GM12878 (cell line): ENCODE data around the gene ARL15. TPM values are rescaled to one million over a fixed set of nuclear protein-coding genes. Genes with fewer than 3 reads are reported as not detected.

Experiments used
- ATAC-seq: fragments of 200-7000 bp; cut with Tn5 transposase; 3 replicates; pipeline ENCODE4 v1.9.1; 2020; ENCODE audit warnings: mild to moderate bottlenecking, moderate library complexity
- BruUV-seq: library from RNA; stranded (reverse); fragments of 400-500 nt; replicated peaks from 2 replicates; lab custom pipeline; 2021; lab: Mats Ljungman, UMichigan
- CTCF ChIA-PET: fragments of 300-600 bp; sonication (Branson Sonifier 250); formaldehyde crosslinking; extraction: SDS; loops from one replicate; lab custom pipeline; 2021; ENCODE audit warnings: inconsistent platforms; lab: Yijun Ruan, JAX
- POLR2A ChIA-PET: fragments of 350-600 bp; formaldehyde crosslinking; extraction: SDS; loops from one replicate; lab custom pipeline; 2021; ENCODE audit warnings: inconsistent platforms; lab: Charles Lee
- RAD21 ChIA-PET: fragments of 300-600 bp; sonication (Branson Sonifier 250); formaldehyde crosslinking; loops from one replicate; lab custom pipeline; 2023; ENCODE audit warnings: antibody characterized with exemption; ENCODE audit not compliant: unreplicated experiment; lab: Charles Lee
- SMC1A ChIA-PET: fragments of 300-600 bp; sonication (Branson Sonifier 250); formaldehyde crosslinking; loops from one replicate; lab custom pipeline; 2023; ENCODE audit not compliant: unreplicated experiment, uncharacterized antibody; lab: Charles Lee
- DNase-seq: peaks from one replicate; pipeline ENCODE4 v3.0.0-alpha.2; 2011; ENCODE audit warnings: low read depth, low spot score
- FAIRE-seq: peaks from 3 replicates; lab custom pipeline; 2011; peaks lifted over from hg19 to GRCh38; lab: Jason Lieb, UNC
- H2AFZ ChIP-seq: 2 replicates; pipeline ENCODE4 v1.6.0; 2011; ENCODE audit warnings: low read depth, low read length, control low read depth; ENCODE audit not compliant: control insufficient read depth
- H3K27ac ChIP-seq: 2 replicates; pipeline ENCODE4 v1.5.1; 2011; ENCODE audit warnings: control low read depth; ENCODE audit not compliant: control insufficient read depth, insufficient read depth
- H3K27me3 ChIP-seq, 2 experiments: replicated peaks in 1 of 2; 2 replicates each; pipeline versions ENCODE4 v1.6.0 to v1.6.1; 2011; ENCODE audit warnings: low read length in 1 of 2; ENCODE audit not compliant: control insufficient read depth in 2 of 2, insufficient read depth in 2 of 2
- H3K36me3 ChIP-seq, 2 experiments: 2 replicates each; pipeline ENCODE4 v1.5.1; 2011; ENCODE audit warnings: low read length in 1 of 2; ENCODE audit not compliant: control insufficient read depth in 2 of 2, insufficient read depth in 2 of 2
- H3K4me1 ChIP-seq: 2 replicates; pipeline ENCODE4 v1.6.1; 2011; ENCODE audit warnings: mild to moderate bottlenecking, low read length, moderate library complexity, mixed read lengths; ENCODE audit not compliant: control insufficient read depth, insufficient read depth
- H3K4me2 ChIP-seq: 2 replicates; pipeline ENCODE4 v1.6.0; 2011; ENCODE audit warnings: control low read depth; ENCODE audit not compliant: control insufficient read depth, insufficient read depth
- H3K4me3 ChIP-seq: fragments of 200-600 bp; sonication (generic); 2 replicates; pipeline ENCODE4 v1.5.1; 2016
- H3K79me2 ChIP-seq: 2 replicates; pipeline ENCODE4 v1.6.0; 2011; ENCODE audit warnings: low read length; ENCODE audit not compliant: control insufficient read depth, insufficient read depth
- H3K9ac ChIP-seq: 2 replicates; pipeline ENCODE4 v1.8.0; 2011; ENCODE audit warnings: low read length, control low read depth, mixed read lengths; ENCODE audit not compliant: control insufficient read depth, insufficient read depth
- H3K9me3 ChIP-seq: replicated peaks from 3 replicates; pipeline ENCODE4 v1.5.1; 2011; ENCODE audit warnings: mild to moderate bottlenecking, low read length; ENCODE audit not compliant: control insufficient read depth, insufficient read depth
- H4K20me1 ChIP-seq: 2 replicates; pipeline ENCODE4 v1.6.0; 2011; ENCODE audit not compliant: control insufficient read depth, insufficient read depth
- CEBPB ChIP-seq, 2 experiments: fragments of 150-350 bp in 1 of 2; IDR thresholded peaks; 2 replicates each; pipeline ENCODE4 v1.6.1; 2012 to 2014; ENCODE audit warnings: low read depth in 2 of 2, low read length in 2 of 2, borderline replicate concordance in 1 of 2, inconsistent platforms in 1 of 2
- DPF2 ChIP-seq: fragments of 450-650 bp; IDR thresholded peaks from 2 replicates; pipeline ENCODE4 v1.6.1; 2017; ENCODE audit warnings: mild to moderate bottlenecking
- GABPA ChIP-seq: IDR thresholded peaks from 2 replicates; pipeline ENCODE4 v1.6.1; 2014; ENCODE audit warnings: antibody characterized with exemption, low read depth, mild to moderate bottlenecking, inconsistent platforms
- IKZF2 ChIP-seq, 2 experiments: fragments of 450-650 bp; IDR thresholded peaks; 2 replicates each; pipeline ENCODE4 v1.6.1; 2017; ENCODE audit warnings: mild to moderate bottlenecking in 2 of 2, moderate library complexity in 2 of 2
- IRF4 ChIP-seq: IDR thresholded peaks from 2 replicates; pipeline ENCODE4 v1.6.1; 2011; ENCODE audit warnings: low read depth, low read length
- KDM1A ChIP-seq: fragments of 200-600 bp; sonication (generic); IDR thresholded peaks from 2 replicates; pipeline ENCODE4 v1.6.1; 2016; ENCODE audit warnings: borderline replicate concordance
- MTA2 ChIP-seq: fragments of 450-650 bp; IDR thresholded peaks from 2 replicates; pipeline ENCODE4 v1.6.1; 2016; ENCODE audit warnings: low read depth, mild to moderate bottlenecking, moderate library complexity
- PRDM15 ChIP-seq: fragments of 450-650 bp; formaldehyde crosslinking; IDR thresholded peaks from 2 replicates; pipeline ENCODE4 v1.4.0; 2020; ENCODE audit warnings: mild to moderate bottlenecking, moderate library complexity
- SPI1 ChIP-seq: IDR thresholded peaks from 2 replicates; pipeline ENCODE4 v1.6.1; 2011; ENCODE audit warnings: low read depth, mild to moderate bottlenecking, low read length, moderate library complexity, borderline replicate concordance; ENCODE audit not compliant: insufficient read depth
- SUZ12 ChIP-seq: fragments of 200-600 bp; sonication (generic); IDR thresholded peaks from one replicate; pipeline ENCODE4 v1.6.1; 2018; ENCODE audit warnings: antibody characterized with exemption, mild to moderate bottlenecking; ENCODE audit not compliant: unreplicated experiment
- ZBTB33 ChIP-seq: fragments of 450-650 bp; IDR thresholded peaks from 2 replicates; pipeline ENCODE4 v1.6.1; 2017; ENCODE audit warnings: mild to moderate bottlenecking
- ZNF274 ChIP-seq: IDR thresholded peaks from one replicate; pipeline ENCODE4 v1.8.0; 2011; ENCODE audit not compliant: insufficient read length, insufficient read depth
- in situ Hi-C: fragments of 300-500 bp; cut with MboI; formaldehyde crosslinking; loops from 9 replicates; pipeline ENCODE4 v1.14.3; 2018; ENCODE audit warnings: mixed read lengths
- intact Hi-C: fragments of 100-400 bp; cut with micrococcal nuclease; formaldehyde crosslinking; loops from one replicate; pipeline ENCODE4 v1.14.2; 2022; ENCODE audit not compliant: unreplicated experiment
- polyA plus RNA-seq, 11 experiments: library from polyadenylated mRNA; depleted of rRNA in 4 of 11; unstranded in 6 of 11; stranded (reverse) in 5 of 11; fragments of >200 nt; fragmentation: Nextera tagmentation in 4 of 11; fragmentation: Illumina TruSeq in 1 of 11; extraction: Ambion mirVana in 4 of 11; extraction: Trizol in 1 of 11; gene quantifications; 1 replicate in 1 of 11; 2 replicates in 10 of 11; pipeline versions ENCODE4 v1.2.1 to v1.2.3, GENCODE V29; 2011 to 2016; ENCODE audit warnings: inconsistent platforms in 2 of 11, missing spikeins in 2 of 11, low read depth in 1 of 11
- total RNA-seq, 4 experiments: library from RNA; depleted of rRNA in 3 of 4; stranded (reverse); fragments of >200 nt in 3 of 4; fragmentation: Illumina TruSeq in 1 of 4; extraction: Trizol in 1 of 4; gene quantifications; 2 replicates each; pipeline versions ENCODE4 v1.2.1 to v1.2.3, GENCODE V29; 2013 to 2021
- TF ChIP-seq, protein P1 (sequence below): fragments of 450-650 bp; IDR thresholded peaks from 2 replicates; pipeline ENCODE4 v1.6.1; 2017; ENCODE audit warnings: borderline replicate concordance
- TF ChIP-seq, protein P2 (sequence below): IDR thresholded peaks from 2 replicates; pipeline ENCODE4 v1.6.1; 2011; ENCODE audit warnings: low read depth, low read length, improper control_type of control experiment, borderline replicate concordance
- TF ChIP-seq, protein P3 (sequence below): fragments of 450-650 bp; IDR thresholded peaks from 2 replicates; pipeline ENCODE4 v1.6.1; 2017; ENCODE audit warnings: antibody characterized with exemption, mild to moderate bottlenecking, moderate library complexity

The ARL15 gene
- total and polyA plus RNA-seq, 10 of the 15 experiments (the other 5 are each of a cell fraction or from before 2014, with no cell fraction given): 3.6 to 11.0 (median 7.7) TPM

DNA sequence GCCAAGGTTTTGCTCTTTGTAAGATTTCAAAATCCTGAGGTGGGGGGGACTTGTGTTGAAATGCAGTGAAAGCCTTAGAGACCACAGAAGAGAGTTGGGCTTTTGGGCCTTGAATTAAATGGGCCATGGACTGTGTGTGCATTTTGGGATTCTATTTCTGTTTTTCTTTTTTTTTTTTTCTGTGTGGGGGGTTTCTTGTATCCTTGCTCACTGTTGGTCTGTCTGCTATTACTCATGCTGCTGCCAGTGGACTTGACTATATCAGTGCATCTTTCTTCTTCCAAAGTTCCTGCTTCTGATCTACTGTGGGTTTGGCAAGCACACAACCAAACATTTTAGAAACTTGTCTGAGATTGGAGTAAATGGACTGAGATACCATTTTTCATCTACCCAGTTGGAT lies 344.9 kb downstream of the ARL15 start:
- intact Hi-C loops (no loop called here), in situ Hi-C loops (no loop called here)
- no TSS peak for BruUV-seq
- Histone ChIP-seq H3K79me2 (no peaks in the 10 kb centered on the region), H3K4me2 (no peak overlapping the region), H3K27ac (no peak overlapping the region), H3K9me3 (no peaks in the 10 kb centered on the region), H3K9ac (no peak overlapping the region), H2AFZ (no peak overlapping the region), H3K27me3 (no peaks in the 10 kb centered on the region), H3K36me3 (no peaks in the 10 kb centered on the region), H3K4me3 (no peak overlapping the region), H4K20me1 (no peaks in the 10 kb centered on the region), H3K4me1 (no peaks in the 10 kb centered on the region)
- no peak for FAIRE-seq
- ChIA-PET CTCF (no interaction called here), POLR2A (no interaction called here), SMC1A (no interaction called here), RAD21 (no interaction called here)
- no peak for DNase-seq
- no peak for ATAC-seq
- TF ChIP-seq ZNF274 (no peak), ZBTB33 (no peak), IRF4 (no peak), SUZ12 (no peak), CEBPB (IDR thresholded peaks at IDR 0.05; ENCODE audit: borderline replicate concordance in 1 of 2, low read depth in 2 of 2, low read length in 2 of 2) (no peak), PRDM15 (no peak), KDM1A (no peak), SPI1 (no peak), IKZF2 (IDR thresholded peaks at IDR 0.05) (no peak), MTA2 (no peak), GABPA (no peak), DPF2 (no peak)
- TF ChIP-seq, protein P1, sequence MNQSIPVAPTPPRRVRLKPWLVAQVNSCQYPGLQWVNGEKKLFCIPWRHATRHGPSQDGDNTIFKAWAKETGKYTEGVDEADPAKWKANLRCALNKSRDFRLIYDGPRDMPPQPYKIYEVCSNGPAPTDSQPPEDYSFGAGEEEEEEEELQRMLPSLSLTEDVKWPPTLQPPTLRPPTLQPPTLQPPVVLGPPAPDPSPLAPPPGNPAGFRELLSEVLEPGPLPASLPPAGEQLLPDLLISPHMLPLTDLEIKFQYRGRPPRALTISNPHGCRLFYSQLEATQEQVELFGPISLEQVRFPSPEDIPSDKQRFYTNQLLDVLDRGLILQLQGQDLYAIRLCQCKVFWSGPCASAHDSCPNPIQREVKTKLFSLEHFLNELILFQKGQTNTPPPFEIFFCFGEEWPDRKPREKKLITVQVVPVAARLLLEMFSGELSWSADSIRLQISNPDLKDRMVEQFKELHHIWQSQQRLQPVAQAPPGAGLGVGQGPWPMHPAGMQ: no peak
- TF ChIP-seq, protein P2, sequence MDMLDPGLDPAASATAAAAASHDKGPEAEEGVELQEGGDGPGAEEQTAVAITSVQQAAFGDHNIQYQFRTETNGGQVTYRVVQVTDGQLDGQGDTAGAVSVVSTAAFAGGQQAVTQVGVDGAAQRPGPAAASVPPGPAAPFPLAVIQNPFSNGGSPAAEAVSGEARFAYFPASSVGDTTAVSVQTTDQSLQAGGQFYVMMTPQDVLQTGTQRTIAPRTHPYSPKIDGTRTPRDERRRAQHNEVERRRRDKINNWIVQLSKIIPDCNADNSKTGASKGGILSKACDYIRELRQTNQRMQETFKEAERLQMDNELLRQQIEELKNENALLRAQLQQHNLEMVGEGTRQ: no peak
- TF ChIP-seq, protein P3, sequence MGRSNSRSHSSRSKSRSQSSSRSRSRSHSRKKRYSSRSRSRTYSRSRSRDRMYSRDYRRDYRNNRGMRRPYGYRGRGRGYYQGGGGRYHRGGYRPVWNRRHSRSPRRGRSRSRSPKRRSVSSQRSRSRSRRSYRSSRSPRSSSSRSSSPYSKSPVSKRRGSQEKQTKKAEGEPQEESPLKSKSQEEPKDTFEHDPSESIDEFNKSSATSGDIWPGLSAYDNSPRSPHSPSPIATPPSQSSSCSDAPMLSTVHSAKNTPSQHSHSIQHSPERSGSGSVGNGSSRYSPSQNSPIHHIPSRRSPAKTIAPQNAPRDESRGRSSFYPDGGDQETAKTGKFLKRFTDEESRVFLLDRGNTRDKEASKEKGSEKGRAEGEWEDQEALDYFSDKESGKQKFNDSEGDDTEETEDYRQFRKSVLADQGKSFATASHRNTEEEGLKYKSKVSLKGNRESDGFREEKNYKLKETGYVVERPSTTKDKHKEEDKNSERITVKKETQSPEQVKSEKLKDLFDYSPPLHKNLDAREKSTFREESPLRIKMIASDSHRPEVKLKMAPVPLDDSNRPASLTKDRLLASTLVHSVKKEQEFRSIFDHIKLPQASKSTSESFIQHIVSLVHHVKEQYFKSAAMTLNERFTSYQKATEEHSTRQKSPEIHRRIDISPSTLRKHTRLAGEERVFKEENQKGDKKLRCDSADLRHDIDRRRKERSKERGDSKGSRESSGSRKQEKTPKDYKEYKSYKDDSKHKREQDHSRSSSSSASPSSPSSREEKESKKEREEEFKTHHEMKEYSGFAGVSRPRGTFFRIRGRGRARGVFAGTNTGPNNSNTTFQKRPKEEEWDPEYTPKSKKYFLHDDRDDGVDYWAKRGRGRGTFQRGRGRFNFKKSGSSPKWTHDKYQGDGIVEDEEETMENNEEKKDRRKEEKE: no peak
